Measurements from ENCODE around the gene CCPG1. TPM values are rescaled to one million over a fixed set of nuclear protein-coding genes. Genes with fewer than 3 reads are reported as not detected.
A peak's percentile ranks its signal among the peaks of the same experiment; 100 is the strongest.

CCPG1 gene
- total and polyA plus RNA-seq, 2 experiments from 2014 or later = 147 to 203 TPM

- Histone ChIP-seq H3K4me3 (no peak overlapping the region), H3K79me2 (ENCODE audit: insufficient read depth) (no peaks in the 10 kb centered on the region), H3K36me3 (ENCODE audit: low read depth) (peaks cover 5% of the 10 kb centered on the region; the same call in 1 of the 2 replicates), H3K9me2 (ENCODE audit: insufficient read depth) (no peaks in the 10 kb centered on the region), H3F3A (ENCODE audit: insufficient read depth) (0 out of 2 replicates have a peak, but pooled peaks cover 7% of the 10 kb centered on the region), H3K9me3 (ENCODE audit: low read depth) (no peaks in the 10 kb centered on the region), H3K9ac (no peak overlapping the region), H3K27ac (no peak overlapping the region), H3K4me2 (ENCODE audit: unreplicated experiment) (no peak overlapping the region), H2AFZ (no peak overlapping the region), H3K4me1 (ENCODE audit: insufficient read depth) (peaks cover 6% of the 10 kb centered on the region), H3K27me3 (replicated peaks; ENCODE audit: insufficient read depth) (no peaks in the 10 kb centered on the region), H4K20me1 (ENCODE audit: insufficient read depth) (no peaks in the 10 kb centered on the region)
- no peak for DNase-seq
- in situ Hi-C loops (cut with MboI) = no loop called here
- 93 to 100% methylated on average over 2 of the region's 2 CpGs for WGBS, 2 experiments (ENCODE audit: low coverage in 1 of 2, low lambda C conversion rate in 2 of 2, missing lambda C conversion rate in 2 of 2)
- TF ChIP-seq EZH2 (IDR thresholded peaks at IDR 0.05; ENCODE audit: insufficient read depth, poor library complexity, severe bottlenecking) = no peak
Observed at GRCh38 chr15:55362641-55363040, 45.5 kb downstream of the CCPG1 start.

- in situ Hi-C loops (cut with MboI) = no loop called here
- no peaks in the 10 kb centered on the region for H4K20me1 ChIP-seq (ENCODE audit: insufficient read depth)
Observed at GRCh38 chr15:55361048-55361447, 47.1 kb downstream of the CCPG1 start.

GRCh38 chr15:55360256-55360655 is 47.9 kb downstream of the CCPG1 start:
- no peaks in the 10 kb centered on the region for H3K79me2 ChIP-seq (ENCODE audit: insufficient read depth)
- no peak for DNase-seq
- peaks cover 12% of the 10 kb centered on the region for H3K4me1 ChIP-seq (ENCODE audit: insufficient read depth)
- in situ Hi-C loops (cut with MboI) = no loop called here
- no peak overlapping the region for H2AFZ ChIP-seq
- H3F3A ChIP-seq (ENCODE audit: insufficient read depth) = peaks cover 7% of the 10 kb centered on the region; the same call in 1 of the 2 replicates
- H3K9ac ChIP-seq = no peak overlapping the region
- H3K27ac ChIP-seq = no peak overlapping the region
- H3K9me2 ChIP-seq (ENCODE audit: insufficient read depth) = no peaks in the 10 kb centered on the region
- TF ChIP-seq EZH2 (IDR thresholded peaks at IDR 0.05; ENCODE audit: insufficient read depth, poor library complexity, severe bottlenecking) (no peak), EZH2phosphoT487 (IDR thresholded peaks at IDR 0.05; ENCODE audit: insufficient read depth, low read depth) (no peak)
- H3K27me3 ChIP-seq (replicated peaks; ENCODE audit: insufficient read depth) = no peaks in the 10 kb centered on the region
- H3K9me3 ChIP-seq (ENCODE audit: low read depth) = no peaks in the 10 kb centered on the region
- no peak overlapping the region for H3K4me2 ChIP-seq (ENCODE audit: unreplicated experiment)
- H4K20me1 ChIP-seq (ENCODE audit: insufficient read depth) = no peaks in the 10 kb centered on the region
- no peak overlapping the region for H3K4me3 ChIP-seq
- peaks cover 18% of the 10 kb centered on the region for H3K36me3 ChIP-seq (ENCODE audit: low read depth)
- 69 to 89% methylated on average over 6 of the region's 6 CpGs for WGBS, 2 experiments (ENCODE audit: low coverage in 1 of 2, low lambda C conversion rate in 2 of 2, missing lambda C conversion rate in 2 of 2)

More at GRCh38 chr15:55361048-55361447, 47.1 kb downstream of the CCPG1 start:
- WGBS, 2 experiments (ENCODE audit: low coverage in 1 of 2, low lambda C conversion rate in 2 of 2, missing lambda C conversion rate in 2 of 2) = 94% methylated on average over 10 of the region's 10 CpGs
- Histone ChIP-seq H3K9ac (no peak overlapping the region), H3K27me3 (replicated peaks; ENCODE audit: insufficient read depth) (no peaks in the 10 kb centered on the region), H3K27ac (no peak overlapping the region), H3K9me3 (ENCODE audit: low read depth) (no peaks in the 10 kb centered on the region), H3K4me1 (ENCODE audit: insufficient read depth) (peaks cover 12% of the 10 kb centered on the region), H3K9me2 (ENCODE audit: insufficient read depth) (no peaks in the 10 kb centered on the region), H2AFZ (no peak overlapping the region), H3K4me3 (no peak overlapping the region), H3K36me3 (ENCODE audit: low read depth) (peaks cover 11% of the 10 kb centered on the region; the same call in 1 of the 2 replicates), H3K4me2 (ENCODE audit: unreplicated experiment) (no peak overlapping the region), H3K79me2 (ENCODE audit: insufficient read depth) (no peaks in the 10 kb centered on the region), H3F3A (ENCODE audit: insufficient read depth) (peaks cover 7% of the 10 kb centered on the region; the same call in 1 of the 2 replicates)
- no peak for DNase-seq
- TF ChIP-seq EZH2phosphoT487 (IDR thresholded peaks at IDR 0.05; ENCODE audit: insufficient read depth, low read depth) (no peak), EZH2 (IDR thresholded peaks at IDR 0.05; ENCODE audit: insufficient read depth, poor library complexity, severe bottlenecking) (no peak)

GRCh38 chr15:55358471-55358870 is 49.7 kb downstream of the CCPG1 start:
- no peak for DNase-seq

GRCh38 chr15:55357774-55358173 is 50.4 kb downstream of the CCPG1 start:
- H3K4me2 ChIP-seq (ENCODE audit: unreplicated experiment) = peak overlapping the region; percentile 17
- peaks cover 15% of the 10 kb centered on the region for H3K36me3 ChIP-seq (ENCODE audit: low read depth)
- no peaks in the 10 kb centered on the region for H3K79me2 ChIP-seq (ENCODE audit: insufficient read depth)
- TF ChIP-seq EZH2 (IDR thresholded peaks at IDR 0.05; ENCODE audit: insufficient read depth, poor library complexity, severe bottlenecking) (no peak), EZH2phosphoT487 (IDR thresholded peaks at IDR 0.05; ENCODE audit: insufficient read depth, low read depth) (0 out of 2 replicates have a peak, but pooled peaks have one; percentile 50)
- H3F3A ChIP-seq (ENCODE audit: insufficient read depth) = peaks cover 7% of the 10 kb centered on the region; the same call in 1 of the 2 replicates
- H3K27ac ChIP-seq = peak overlapping the region; percentile 22; the same call in 1 of the 2 replicates
- 28 to 30% methylated on average over 2 of the region's 2 CpGs for WGBS, 2 experiments (ENCODE audit: low coverage in 1 of 2, low lambda C conversion rate in 2 of 2, missing lambda C conversion rate in 2 of 2)
- no peak overlapping the region for H2AFZ ChIP-seq
- no peaks in the 10 kb centered on the region for H3K9me2 ChIP-seq (ENCODE audit: insufficient read depth)
- no peaks in the 10 kb centered on the region for H3K27me3 ChIP-seq (replicated peaks; ENCODE audit: insufficient read depth)
- in situ Hi-C loops (cut with MboI) = no loop called here
- H3K9ac ChIP-seq = no peak overlapping the region
- H3K9me3 ChIP-seq (ENCODE audit: low read depth) = no peaks in the 10 kb centered on the region
- peaks cover 12% of the 10 kb centered on the region for H3K4me1 ChIP-seq (ENCODE audit: insufficient read depth)
- H4K20me1 ChIP-seq (ENCODE audit: insufficient read depth) = no peaks in the 10 kb centered on the region
- no peak overlapping the region for H3K4me3 ChIP-seq
- peak; percentile 84 for DNase-seq

More at GRCh38 chr15:55358471-55358870, 49.7 kb downstream of the CCPG1 start:
- H3K27ac ChIP-seq = no peak overlapping the region
- in situ Hi-C loops (cut with MboI) = no loop called here
- H3K4me1 ChIP-seq (ENCODE audit: insufficient read depth) = peaks cover 12% of the 10 kb centered on the region
- H3K36me3 ChIP-seq (ENCODE audit: low read depth) = peaks cover 19% of the 10 kb centered on the region
- H3K27me3 ChIP-seq (replicated peaks; ENCODE audit: insufficient read depth) = no peaks in the 10 kb centered on the region
- H4K20me1 ChIP-seq (ENCODE audit: insufficient read depth) = no peaks in the 10 kb centered on the region
- no peaks in the 10 kb centered on the region for H3K79me2 ChIP-seq (ENCODE audit: insufficient read depth)
- no peaks in the 10 kb centered on the region for H3K9me2 ChIP-seq (ENCODE audit: insufficient read depth)
- no peak overlapping the region for H2AFZ ChIP-seq
- H3F3A ChIP-seq (ENCODE audit: insufficient read depth) = peaks cover 7% of the 10 kb centered on the region; the same call in 1 of the 2 replicates
- H3K4me2 ChIP-seq (ENCODE audit: unreplicated experiment) = no peak overlapping the region
- H3K4me3 ChIP-seq = no peak overlapping the region
- no peaks in the 10 kb centered on the region for H3K9me3 ChIP-seq (ENCODE audit: low read depth)
- no peak for TF ChIP-seq EZH2 (IDR thresholded peaks at IDR 0.05; ENCODE audit: insufficient read depth, poor library complexity, severe bottlenecking)
- TF ChIP-seq EZH2phosphoT487 (IDR thresholded peaks at IDR 0.05; ENCODE audit: insufficient read depth, low read depth) = no peak
- no peak overlapping the region for H3K9ac ChIP-seq

All from GM23248 (cell line).